Effector CD8-positive, alpha-beta T cell (primary cell): ENCODE measurements around the gene HYAL1.
"Not testable (repeated sequence)": the region's sequence is repeated elsewhere in the genome, so short reads cannot be mapped to it uniquely, and the experiment has no call there.

Experiments
- DNase-seq: peaks from one replicate; lab custom pipeline; 2025; lab: John Stamatoyannopoulos, UW

Gene HYAL1

DNA sequence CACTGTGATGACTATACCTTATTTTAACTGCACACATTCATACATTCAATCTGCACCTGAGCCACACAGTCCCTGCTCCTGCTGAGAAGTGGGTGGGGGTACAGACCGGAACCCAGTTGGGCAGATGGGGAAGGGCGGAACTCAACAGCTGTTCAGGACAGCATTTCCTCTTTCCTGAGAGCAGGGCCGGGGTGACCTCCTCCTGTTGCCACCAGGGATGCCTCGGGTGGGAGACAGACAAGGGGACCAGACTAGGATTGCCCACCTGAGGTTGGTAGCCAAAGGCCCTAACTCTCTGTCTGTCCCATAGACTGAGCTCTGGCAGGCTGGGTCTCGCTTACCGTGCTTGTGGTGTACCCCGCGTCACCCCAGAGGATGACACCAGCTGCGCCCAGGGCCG is 15.2 kb upstream of the HYAL1 start:
- no peak for DNase-seq

GRCh38 chr3:50318163-50318562 is 14.8 kb upstream of the HYAL1 start:
- no peak for DNase-seq

DNA sequence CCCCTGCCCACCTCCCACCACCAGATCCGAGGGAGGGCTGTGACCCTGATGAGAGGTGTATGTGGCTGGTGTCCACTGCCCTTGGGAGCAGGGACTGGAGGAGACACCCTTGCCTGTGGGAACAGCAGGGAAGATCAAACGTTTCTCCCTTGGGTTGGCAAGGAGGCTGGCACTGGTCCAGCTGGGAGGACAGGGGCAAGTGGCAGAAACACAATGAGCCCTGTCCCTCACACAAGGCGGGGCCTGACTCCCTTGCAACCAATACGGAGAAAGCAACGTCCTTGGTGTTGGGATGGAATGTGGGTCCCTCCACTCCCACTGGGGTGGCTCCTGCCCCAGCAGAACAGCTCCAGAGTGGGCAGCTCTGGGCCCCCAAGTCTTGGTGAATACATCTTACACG is 13.9 kb upstream of the HYAL1 start:
- DNase-seq, result no peak

GRCh38 chr3:50316657-50317242 is 13.4 kb upstream of the HYAL1 start:
- peak; percentile 14 for DNase-seq

DNA sequence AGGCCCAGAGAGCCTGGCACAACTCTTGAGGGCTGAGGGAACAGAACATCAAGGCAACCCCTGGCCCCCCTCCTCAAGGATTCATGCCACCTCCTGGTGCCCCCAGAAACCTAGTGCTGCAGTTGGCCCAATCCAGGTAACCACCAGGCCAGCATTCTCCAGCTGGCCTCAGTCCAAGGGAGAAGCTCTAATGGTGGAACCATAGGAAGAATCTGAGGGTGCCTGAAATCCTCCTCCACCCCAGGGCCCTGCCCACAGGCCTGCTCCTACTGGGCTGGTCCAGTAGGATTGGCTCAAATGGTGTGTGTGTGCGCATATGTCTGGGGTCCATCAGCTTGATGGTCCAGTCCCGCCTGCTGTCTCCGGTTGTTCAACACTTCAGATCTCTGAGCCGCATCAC is 11.4 kb upstream of the HYAL1 start:
- no peak for DNase-seq

GRCh38 chr3:50314342-50314741 is 11.0 kb upstream of the HYAL1 start:
- DNase-seq, result no peak

DNA sequence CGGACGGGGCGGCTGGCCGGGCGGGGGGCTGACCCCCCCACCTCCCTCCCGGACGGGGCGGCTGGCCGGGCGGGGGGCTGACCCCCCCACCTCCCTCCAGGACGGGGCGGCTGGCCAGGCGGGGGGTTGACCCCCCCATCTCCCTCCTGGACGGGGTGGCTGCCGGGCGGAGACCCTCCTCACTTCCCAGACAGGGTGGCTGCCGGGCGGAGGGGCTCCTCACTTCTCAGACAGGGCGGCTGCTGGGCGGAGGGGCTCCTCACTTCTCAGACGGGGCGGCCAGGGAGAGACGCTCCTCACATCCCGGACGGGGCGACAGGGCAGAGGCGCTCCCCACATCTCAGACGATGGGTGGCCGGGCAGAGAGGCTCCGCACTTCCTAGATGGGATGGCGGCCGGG is 8.7 kb upstream of the HYAL1 start:
- not testable (repeated sequence) for DNase-seq

DNA sequence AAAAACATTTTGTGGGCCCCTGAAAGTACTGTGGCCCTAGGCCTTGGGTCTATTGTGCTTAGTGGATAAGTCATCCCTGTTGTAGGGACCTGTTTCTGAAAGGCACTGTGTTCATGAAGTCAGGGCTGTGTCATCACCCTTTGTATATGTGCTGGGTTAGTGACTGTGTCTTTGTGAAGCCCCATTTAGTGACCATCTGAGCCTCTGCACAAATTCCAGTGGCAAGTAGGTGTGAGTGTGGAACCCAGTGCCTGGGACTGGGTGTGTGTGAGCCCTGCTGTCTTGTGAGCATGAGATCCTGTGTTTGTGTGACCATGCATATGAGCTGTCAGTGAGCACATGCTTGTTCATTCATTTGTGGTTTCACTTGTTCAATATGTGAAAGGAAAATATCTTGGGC is 1.2 kb upstream of the HYAL1 start:
- DNase-seq, result no peak

GRCh38 chr3:50302095-50303012 is 1.0 kb downstream of the HYAL1 start:
- DNase-seq, result no peak

DNA sequence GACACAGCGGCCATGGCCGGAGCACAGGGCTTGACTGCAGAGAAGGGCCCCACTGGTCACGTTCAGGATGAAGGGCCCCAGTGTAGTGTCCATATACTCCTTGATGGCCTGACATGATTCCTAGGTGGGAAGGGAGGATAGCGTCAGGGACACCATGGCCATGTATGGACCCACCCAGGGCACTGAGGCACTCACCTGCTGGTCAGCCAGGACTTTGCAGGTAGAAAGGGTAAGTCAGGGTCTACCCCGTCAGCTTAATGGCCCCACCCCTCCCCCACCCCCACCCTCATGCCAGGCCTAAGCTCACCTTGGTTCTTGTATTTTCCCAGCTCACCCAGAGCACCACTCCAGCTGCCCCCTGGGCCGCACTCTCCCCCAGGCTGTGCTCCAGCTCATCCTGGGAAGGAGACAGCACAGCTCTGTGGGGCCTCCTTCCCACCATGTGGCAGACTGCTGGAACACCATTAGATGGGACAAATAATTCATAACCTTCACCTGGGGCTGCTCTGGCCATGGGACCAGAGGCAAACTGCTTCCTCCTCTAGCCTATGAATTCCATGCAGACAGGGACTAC is 2.6 kb downstream of the HYAL1 start:
- DNase-seq, result no peak

GRCh38 chr3:50299929-50300680 is 3.3 kb downstream of the HYAL1 start:
- DNase-seq, result no peak

GRCh38 chr3:50299638-50299928 is 3.8 kb downstream of the HYAL1 start:
- DNase-seq, result no peak

- DNase-seq, result peak; percentile 98
Observed at GRCh38 chr3:50298836-50299637, 4.3 kb downstream of the HYAL1 start, which contains the start of the genes HYAL3 and NAA80. Gene HYAL3 (minus strand): TSS chr3:50299405. CDS start chr3:50295602, 3,803 bp downstream. Gene NAA80 (minus strand): TSS chr3:50299405. CDS start chr3:50297463, 1,942 bp downstream.

- DNase-seq, result no peak
Observed at GRCh38 chr3:50297896-50298725, 5.3 kb downstream of the HYAL1 start.

- DNase-seq, result no peak
Observed at GRCh38 chr3:50297384-50297775, 6.0 kb downstream of the HYAL1 start.

- no peak for DNase-seq
Observed at GRCh38 chr3:50296721-50297383, 6.5 kb downstream of the HYAL1 start.

DNA sequence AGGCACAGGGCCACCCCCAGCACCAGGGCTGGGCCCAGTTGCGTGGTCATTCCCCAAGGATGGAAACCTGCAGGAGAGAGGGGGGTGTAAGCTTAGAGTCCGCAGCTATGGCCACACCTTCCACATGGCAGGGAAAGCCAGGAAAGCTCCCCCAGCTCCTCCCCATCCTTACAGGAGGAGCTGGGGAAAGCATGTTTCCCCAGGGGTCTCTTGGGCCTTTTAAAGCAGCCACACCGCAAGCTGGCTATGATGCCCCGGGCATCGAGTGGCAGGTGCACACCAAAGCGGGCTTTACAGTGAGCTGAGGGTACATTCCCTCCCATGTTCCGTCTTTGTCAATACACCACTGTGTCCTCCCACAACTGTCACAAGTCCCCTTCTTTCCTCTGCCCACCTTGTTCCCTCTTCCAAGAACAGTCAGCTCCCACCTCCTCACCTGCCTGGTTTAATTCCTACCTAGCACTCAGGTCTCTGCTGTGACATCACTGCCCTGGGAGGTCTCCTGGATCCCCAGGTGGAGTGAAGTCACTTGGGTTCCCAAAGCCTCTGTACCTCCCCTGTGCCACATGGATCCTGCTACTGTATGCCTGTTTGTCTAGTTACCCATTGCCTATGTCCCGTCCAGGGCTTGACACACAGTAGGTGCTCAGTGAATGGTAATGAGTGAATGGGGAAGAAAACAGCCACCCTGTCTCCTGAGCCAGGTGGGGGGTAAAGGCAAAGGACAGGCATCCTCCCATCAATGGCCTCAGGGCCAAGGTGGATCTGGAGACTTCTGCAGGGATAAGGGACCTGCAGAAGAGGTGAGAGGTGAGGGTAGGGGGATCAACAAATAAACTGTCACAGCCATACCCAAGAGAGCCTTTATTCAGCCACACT is 7.6 kb downstream of the HYAL1 start:
- DNase-seq, result no peak

- DNase-seq, result no peak
Observed at GRCh38 chr3:50294492-50295403, 8.6 kb downstream of the HYAL1 start.
